ENCODE results near the gene FAHD2A. TPM values are rescaled to one million over a fixed set of nuclear protein-coding genes. Genes with fewer than 3 reads are reported as not detected.
"Not testable (repeated sequence)": the region's sequence is repeated elsewhere in the genome, so short reads cannot be mapped to it uniquely, and the experiment has no call there.

The FAHD2A gene
- total RNA-seq, 3 donors from 2014 or later, result 30.3 to 37.6 (median 34.3) TPM

DNA sequence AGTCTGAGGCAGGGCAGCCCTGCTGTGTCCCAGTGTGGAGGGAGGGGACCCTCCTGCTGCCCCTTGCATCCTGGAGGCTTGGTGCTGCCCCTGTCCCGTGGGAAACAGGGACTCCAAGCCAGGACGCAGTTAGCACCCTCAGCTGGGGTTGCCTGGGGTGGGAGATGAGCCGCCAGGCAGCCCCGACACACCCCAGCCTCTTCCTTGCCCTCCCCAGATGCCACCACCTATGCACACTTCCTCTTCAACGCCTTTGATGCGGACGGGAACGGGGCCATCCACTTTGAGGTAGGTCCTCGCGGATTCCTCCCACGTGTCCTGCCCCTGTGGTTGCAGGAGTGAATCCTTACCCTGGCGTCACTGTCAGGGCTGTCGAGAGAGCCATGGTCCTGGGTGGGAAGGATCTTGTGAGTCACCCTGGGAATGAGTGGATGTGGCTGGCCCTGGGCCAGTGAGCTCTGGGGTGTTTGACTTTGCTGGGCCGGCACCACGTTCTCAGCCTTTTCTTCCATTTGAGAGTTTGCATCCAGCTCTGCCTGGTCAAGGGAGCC, 27.5 kb upstream of the FAHD2A start:
- Histone ChIP-seq H3K4me1 (ENCODE audit: low read depth) (no peaks in the 10 kb centered on the region), H3K36me3 (ENCODE audit: low read depth) (no peaks in the 10 kb centered on the region), H3K9me3 (no peaks in the 10 kb centered on the region), H3K4me3 (no peak overlapping the region)
- TF ChIP-seq, protein P1, sequence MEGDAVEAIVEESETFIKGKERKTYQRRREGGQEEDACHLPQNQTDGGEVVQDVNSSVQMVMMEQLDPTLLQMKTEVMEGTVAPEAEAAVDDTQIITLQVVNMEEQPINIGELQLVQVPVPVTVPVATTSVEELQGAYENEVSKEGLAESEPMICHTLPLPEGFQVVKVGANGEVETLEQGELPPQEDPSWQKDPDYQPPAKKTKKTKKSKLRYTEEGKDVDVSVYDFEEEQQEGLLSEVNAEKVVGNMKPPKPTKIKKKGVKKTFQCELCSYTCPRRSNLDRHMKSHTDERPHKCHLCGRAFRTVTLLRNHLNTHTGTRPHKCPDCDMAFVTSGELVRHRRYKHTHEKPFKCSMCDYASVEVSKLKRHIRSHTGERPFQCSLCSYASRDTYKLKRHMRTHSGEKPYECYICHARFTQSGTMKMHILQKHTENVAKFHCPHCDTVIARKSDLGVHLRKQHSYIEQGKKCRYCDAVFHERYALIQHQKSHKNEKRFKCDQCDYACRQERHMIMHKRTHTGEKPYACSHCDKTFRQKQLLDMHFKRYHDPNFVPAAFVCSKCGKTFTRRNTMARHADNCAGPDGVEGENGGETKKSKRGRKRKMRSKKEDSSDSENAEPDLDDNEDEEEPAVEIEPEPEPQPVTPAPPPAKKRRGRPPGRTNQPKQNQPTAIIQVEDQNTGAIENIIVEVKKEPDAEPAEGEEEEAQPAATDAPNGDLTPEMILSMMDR (IDR thresholded peaks at IDR 0.05), result no peak
- ATAC-seq (no peak), DNase-seq (no peak)
- intact Hi-C loops (cut with DNase I, micrococcal nuclease), result no loop called here

DNA sequence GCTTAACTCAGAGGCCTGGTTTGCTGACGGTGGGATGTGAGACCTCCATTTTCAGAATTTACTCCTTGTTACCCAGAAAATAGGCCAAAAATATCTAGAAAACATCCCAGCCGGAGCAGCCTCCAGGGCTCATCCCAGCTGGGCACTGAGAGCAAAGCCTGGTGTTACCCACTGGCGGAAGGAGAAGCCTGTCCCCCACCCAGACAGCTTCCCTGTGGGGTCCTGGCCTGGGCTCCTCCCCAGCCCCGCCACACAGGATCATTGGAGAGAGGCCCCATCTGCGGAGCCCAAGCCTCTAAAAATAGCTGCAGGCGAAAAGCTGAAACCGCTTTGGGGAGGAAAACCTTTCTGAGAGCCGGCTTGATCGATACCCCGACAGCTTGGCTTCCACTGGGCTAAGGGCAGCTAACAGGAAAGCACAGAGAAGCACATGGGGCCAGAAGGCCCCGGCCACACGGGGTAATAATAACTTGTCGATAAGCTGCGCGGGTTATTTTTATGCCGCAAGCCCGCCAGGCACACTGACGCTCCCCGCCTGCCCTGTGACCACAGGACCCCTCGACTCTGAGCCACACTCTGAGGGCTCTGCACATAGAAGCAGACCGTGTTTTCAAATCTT, 26.9 kb upstream of the FAHD2A start:
- H3K4me3 ChIP-seq, result no peak overlapping the region
- intact Hi-C loops (cut with DNase I, micrococcal nuclease), result no loop called here
- no peaks in the 10 kb centered on the region for H3K4me1 ChIP-seq (ENCODE audit: low read depth)
- H3K9me3 ChIP-seq, result no peaks in the 10 kb centered on the region
- TF ChIP-seq, protein P1 (IDR thresholded peaks at IDR 0.05), result no peak
- ATAC-seq (no peak), DNase-seq (no peak)
- no peaks in the 10 kb centered on the region for H3K36me3 ChIP-seq (ENCODE audit: low read depth)

DNA sequence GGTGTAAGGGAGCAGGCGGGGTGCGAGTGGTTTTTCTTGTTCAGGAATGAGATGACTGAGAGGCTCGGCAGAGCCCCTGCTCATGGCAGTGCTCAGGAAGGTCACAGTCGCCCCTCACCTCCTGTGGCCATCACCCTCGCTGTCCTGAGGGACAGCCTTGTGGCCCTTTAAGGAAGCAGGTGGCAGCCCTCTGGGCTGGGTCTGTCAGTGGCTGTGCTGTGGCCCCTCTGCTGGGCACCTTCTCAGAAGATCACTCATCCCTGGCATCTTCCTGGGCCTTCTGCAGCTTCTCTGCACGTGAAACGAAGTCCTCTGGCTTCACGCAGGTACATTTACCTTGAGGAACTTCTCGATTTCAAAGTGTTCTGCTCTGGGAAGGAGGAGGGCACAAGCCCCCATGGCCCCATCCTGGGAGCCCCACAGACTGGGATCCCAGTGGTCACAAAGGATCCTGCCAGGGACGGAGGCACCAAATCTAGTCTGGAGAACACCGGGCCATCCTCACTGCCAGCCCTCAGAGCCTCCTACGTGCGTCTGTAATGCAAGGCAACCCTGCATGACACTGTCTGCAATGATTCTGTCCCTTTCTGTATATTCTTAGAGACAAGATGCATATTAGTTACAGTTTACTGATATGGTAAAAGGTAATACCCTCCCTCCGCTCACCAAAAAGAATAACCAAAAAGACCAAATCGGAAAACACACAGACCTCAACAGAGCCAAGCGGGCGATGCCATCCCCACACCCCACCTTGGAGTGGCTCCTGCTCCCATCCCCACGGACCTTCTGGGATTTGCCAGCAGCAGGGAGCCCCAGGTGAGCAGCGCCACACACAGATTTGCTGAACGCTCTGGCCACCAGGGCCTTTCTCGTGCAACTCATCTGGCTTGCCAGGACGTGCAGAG, 25.9 kb upstream of the FAHD2A start:
- TF ChIP-seq, protein P1 (IDR thresholded peaks at IDR 0.05), result no peak
- no peaks in the 10 kb centered on the region for H3K4me1 ChIP-seq (ENCODE audit: low read depth)
- ATAC-seq (no peak), DNase-seq (no peak)
- H3K9me3 ChIP-seq, result no peaks in the 10 kb centered on the region
- intact Hi-C loops (cut with DNase I, micrococcal nuclease), result no loop called here
- H3K36me3 ChIP-seq (ENCODE audit: low read depth), result no peaks in the 10 kb centered on the region
- H3K4me3 ChIP-seq, result no peak overlapping the region

DNA sequence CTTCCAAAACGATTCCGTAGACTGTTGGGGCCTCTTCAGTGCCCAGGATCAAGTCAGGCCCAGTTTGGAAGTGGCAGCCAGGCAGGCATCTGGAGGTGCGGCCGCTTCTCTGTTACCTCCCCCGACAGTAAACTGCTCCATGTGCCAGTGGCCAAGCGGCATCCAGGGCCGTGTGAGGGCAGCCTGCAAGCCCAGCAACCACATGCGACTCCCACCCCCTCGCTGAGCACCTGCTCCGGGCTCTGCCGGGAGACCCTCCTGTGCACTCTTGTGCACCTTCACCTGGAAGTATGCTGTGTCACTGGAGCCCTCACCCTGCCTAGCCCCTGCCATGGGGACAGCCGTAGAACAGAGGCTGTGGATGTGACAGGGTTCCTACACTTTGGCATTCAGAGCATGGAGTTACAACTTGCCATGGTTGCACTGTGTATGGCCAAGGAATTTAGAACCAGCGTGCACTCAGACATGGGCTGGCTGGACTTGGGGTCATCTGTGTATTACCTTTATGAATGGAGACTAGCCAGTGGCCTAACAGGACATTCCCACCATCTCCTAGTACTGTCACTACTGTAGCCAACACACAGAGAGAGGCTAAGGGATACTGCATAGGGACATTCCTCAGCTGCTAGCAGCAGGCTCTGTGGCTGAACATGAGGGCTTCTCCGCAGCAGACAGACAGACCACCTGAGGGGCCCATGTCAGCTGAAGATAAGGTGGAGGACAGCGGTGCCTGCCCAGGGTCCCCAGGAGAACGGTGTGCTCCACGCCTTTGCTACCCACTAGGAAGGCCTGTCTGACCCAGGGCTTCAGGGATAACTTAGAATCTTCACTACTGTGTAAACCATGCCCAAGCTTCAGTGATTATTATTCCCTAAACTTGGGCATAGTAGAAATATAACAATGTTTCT, 25.0 kb upstream of the FAHD2A start:
- TF ChIP-seq, protein P1 (IDR thresholded peaks at IDR 0.05), result no peak
- Histone ChIP-seq H3K36me3 (ENCODE audit: low read depth) (no peaks in the 10 kb centered on the region), H3K9me3 (no peaks in the 10 kb centered on the region), H3K4me1 (ENCODE audit: low read depth) (no peaks in the 10 kb centered on the region), H3K4me3 (no peak overlapping the region)
- intact Hi-C loops (cut with DNase I, micrococcal nuclease), result no loop called here
- DNase-seq (no peak), ATAC-seq (no peak)

DNA sequence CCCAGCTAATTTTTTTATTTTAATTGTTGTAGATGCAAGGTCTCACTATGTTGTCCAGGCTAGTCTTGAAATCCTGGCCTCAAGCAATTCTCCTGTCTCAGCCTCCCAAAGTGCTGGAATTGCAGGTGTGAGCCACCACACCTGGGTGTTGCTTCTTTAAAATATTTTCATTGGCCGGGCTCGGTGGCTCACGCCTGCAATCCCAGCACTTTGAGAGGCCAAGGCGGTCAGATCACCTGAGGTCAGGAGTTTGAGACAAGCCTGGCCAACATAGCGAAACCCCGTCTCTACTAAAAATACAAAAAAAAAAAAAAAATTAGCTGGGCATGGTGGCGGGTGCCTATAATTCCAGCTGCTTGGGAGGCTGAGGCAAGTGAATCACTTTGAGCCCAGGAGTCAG, 24.2 kb upstream of the FAHD2A start:
- intact Hi-C loops (cut with DNase I, micrococcal nuclease); H3K9me3 ChIP-seq; H3K4me1 ChIP-seq (ENCODE audit: low read depth); DNase-seq; H3K36me3 ChIP-seq (ENCODE audit: low read depth); ATAC-seq; H3K4me3 ChIP-seq: not testable (repeated sequence)
